ENCODE results near the gene AKR1D1.

Gene AKR1D1

GRCh38 chr7:138115047-138115446, 38.8 kb downstream of the AKR1D1 start:
- CTCF ChIA-PET: interaction anchor here (1.1 kb wide), 1 partner anchor 47 kb away, joined by 3 read pairs; no protein-coding TSS in a partner anchor
- POLR2A ChIA-PET: no interaction called here
- TF ChIP-seq ELK4 (IDR thresholded peaks at IDR 0.05; ENCODE audit: borderline replicate concordance, low read depth, low read length): no peak
- TF ChIP-seq ZNF214 (tag by site-specific recombination; IDR thresholded peaks at IDR 0.05; ENCODE audit: borderline replicate concordance): no peak
- no peak for TF ChIP-seq ZNF677 (tag by site-specific recombination; IDR thresholded peaks at IDR 0.05)
- no peak for TF ChIP-seq ZBTB10 (tag by site-specific recombination; IDR thresholded peaks at IDR 0.05)
- TF ChIP-seq ZSCAN30 (tag by site-specific recombination; IDR thresholded peaks at IDR 0.05): no peak
- TF ChIP-seq, protein P1, sequence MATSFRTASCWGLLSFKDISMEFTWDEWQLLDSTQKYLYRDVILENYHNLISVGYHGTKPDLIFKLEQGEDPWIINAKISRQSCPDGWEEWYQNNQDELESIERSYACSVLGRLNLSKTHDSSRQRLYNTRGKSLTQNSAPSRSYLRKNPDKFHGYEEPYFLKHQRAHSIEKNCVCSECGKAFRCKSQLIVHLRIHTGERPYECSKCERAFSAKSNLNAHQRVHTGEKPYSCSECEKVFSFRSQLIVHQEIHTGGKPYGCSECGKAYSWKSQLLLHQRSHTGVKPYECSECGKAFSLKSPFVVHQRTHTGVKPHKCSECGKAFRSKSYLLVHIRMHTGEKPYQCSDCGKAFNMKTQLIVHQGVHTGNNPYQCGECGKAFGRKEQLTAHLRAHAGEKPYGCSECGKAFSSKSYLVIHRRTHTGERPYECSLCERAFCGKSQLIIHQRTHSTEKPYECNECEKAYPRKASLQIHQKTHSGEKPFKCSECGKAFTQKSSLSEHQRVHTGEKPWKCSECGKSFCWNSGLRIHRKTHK (tag by site-specific recombination; IDR thresholded peaks at IDR 0.05): no peak
- no peak for TF ChIP-seq SP7 (tag by site-specific recombination; IDR thresholded peaks at IDR 0.05)
- TF ChIP-seq PRDM1 (tag by site-specific recombination; IDR thresholded peaks at IDR 0.05): no peak
- no peak for TF ChIP-seq ZNF155 (tag by site-specific recombination; IDR thresholded peaks at IDR 0.05)
- no peak for TF ChIP-seq ZBTB17 (tag by site-specific recombination; IDR thresholded peaks at IDR 0.05)
- no peak for TF ChIP-seq REPIN1 (tag by site-specific recombination; IDR thresholded peaks at IDR 0.05; ENCODE audit: low read depth)
- no peak for TF ChIP-seq ZNF121 (tag by site-specific recombination; IDR thresholded peaks at IDR 0.05)
- no peak for TF ChIP-seq ZNF302 (tag by site-specific recombination; IDR thresholded peaks at IDR 0.05; ENCODE audit: low read depth)
- TF ChIP-seq, protein P2, sequence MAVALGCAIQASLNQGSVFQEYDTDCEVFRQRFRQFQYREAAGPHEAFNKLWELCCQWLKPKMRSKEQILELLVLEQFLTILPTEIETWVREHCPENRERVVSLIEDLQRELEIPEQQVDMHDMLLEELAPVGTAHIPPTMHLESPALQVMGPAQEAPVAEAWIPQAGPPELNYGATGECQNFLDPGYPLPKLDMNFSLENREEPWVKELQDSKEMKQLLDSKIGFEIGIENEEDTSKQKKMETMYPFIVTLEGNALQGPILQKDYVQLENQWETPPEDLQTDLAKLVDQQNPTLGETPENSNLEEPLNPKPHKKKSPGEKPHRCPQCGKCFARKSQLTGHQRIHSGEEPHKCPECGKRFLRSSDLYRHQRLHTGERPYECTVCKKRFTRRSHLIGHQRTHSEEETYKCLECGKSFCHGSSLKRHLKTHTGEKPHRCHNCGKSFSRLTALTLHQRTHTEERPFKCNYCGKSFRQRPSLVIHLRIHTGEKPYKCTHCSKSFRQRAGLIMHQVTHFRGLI (tag by site-specific recombination; IDR thresholded peaks at IDR 0.05): no peak
- TF ChIP-seq ZNF391 (tag by site-specific recombination; IDR thresholded peaks at IDR 0.05; ENCODE audit: borderline replicate concordance, low read depth): no peak
- TF ChIP-seq ZNF529 (tag by site-specific recombination; IDR thresholded peaks at IDR 0.05; ENCODE audit: insufficient replicate concordance): no peak
- Histone ChIP-seq H3K36me3 (ENCODE audit: control insufficient read depth in 2 of 2, insufficient read depth in 1 of 2, low read length in 2 of 2) (no peaks in the 10 kb centered on the region), H3K4me3 (ENCODE audit: low read depth, low read length) (no peak overlapping the region), H3K27ac (ENCODE audit: extremely low read depth, low read depth, low read length) (no peak overlapping the region), H3K4me1 (ENCODE audit: control insufficient read depth, insufficient read depth, low read length) (no peaks in the 10 kb centered on the region), H3K9me3 (ENCODE audit: control insufficient read depth, insufficient read depth, low read depth, low read length) (no peaks in the 10 kb centered on the region)

GRCh38 chr7:138116141-138116540, 39.9 kb downstream of the AKR1D1 start:
- Histone ChIP-seq H3K4me3 (ENCODE audit: low read depth, low read length) (no peak overlapping the region), H3K27ac (ENCODE audit: extremely low read depth, low read depth, low read length) (no peak overlapping the region), H3K36me3 (ENCODE audit: control insufficient read depth in 2 of 2, insufficient read depth in 1 of 2, low read length in 2 of 2) (no peaks in the 10 kb centered on the region), H3K4me1 (ENCODE audit: control insufficient read depth, insufficient read depth, low read length) (no peaks in the 10 kb centered on the region), H3K9me3 (ENCODE audit: control insufficient read depth, insufficient read depth, low read depth, low read length) (no peaks in the 10 kb centered on the region)
- ChIA-PET POLR2A (no interaction called here), CTCF (no interaction called here)
- TF ChIP-seq ZNF626 (tag by site-specific recombination; IDR thresholded peaks at IDR 0.05): no peak
- no peak for TF ChIP-seq HOXC10 (CRISPR knock-in tag; IDR thresholded peaks at IDR 0.05)
- TF ChIP-seq, protein P3, sequence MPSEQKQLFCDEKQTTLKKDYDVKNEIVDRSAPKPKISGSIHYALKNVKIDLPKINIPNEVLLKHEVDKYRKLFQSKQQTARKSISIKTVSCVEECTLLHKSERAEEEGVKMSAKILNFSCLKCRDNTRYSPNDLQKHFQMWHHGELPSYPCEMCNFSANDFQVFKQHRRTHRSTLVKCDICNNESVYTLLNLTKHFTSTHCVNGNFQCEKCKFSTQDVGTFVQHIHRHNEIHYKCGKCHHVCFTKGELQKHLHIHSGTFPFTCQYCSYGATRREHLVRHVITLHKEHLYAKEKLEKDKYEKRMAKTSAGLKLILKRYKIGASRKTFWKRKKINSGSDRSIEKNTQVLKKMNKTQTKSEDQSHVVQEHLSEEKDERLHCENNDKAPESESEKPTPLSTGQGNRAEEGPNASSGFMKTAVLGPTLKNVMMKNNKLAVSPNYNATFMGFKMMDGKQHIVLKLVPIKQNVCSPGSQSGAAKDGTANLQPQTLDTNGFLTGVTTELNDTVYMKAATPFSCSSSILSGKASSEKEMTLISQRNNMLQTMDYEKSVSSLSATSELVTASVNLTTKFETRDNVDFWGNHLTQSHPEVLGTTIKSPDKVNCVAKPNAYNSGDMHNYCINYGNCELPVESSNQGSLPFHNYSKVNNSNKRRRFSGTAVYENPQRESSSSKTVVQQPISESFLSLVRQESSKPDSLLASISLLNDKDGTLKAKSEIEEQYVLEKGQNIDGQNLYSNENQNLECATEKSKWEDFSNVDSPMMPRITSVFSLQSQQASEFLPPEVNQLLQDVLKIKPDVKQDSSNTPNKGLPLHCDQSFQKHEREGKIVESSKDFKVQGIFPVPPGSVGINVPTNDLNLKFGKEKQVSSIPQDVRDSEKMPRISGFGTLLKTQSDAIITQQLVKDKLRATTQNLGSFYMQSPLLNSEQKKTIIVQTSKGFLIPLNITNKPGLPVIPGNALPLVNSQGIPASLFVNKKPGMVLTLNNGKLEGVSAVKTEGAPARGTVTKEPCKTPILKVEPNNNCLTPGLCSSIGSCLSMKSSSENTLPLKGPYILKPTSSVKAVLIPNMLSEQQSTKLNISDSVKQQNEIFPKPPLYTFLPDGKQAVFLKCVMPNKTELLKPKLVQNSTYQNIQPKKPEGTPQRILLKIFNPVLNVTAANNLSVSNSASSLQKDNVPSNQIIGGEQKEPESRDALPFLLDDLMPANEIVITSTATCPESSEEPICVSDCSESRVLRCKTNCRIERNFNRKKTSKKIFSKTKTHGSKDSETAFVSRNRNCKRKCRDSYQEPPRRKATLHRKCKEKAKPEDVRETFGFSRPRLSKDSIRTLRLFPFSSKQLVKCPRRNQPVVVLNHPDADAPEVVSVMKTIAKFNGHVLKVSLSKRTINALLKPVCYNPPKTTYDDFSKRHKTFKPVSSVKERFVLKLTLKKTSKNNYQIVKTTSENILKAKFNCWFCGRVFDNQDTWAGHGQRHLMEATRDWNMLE (tag by site-specific recombination; conservative IDR thresholded peaks at IDR 0.05; ENCODE audit: low read depth): no peak
- no peak for TF ChIP-seq ZNF274 (IDR thresholded peaks at IDR 0.05; ENCODE audit: low read length)
- TF ChIP-seq ZNF274 (tag by site-specific recombination; IDR thresholded peaks at IDR 0.05; ENCODE audit: borderline replicate concordance): no peak
- no peak for TF ChIP-seq HIC1 (tag by site-specific recombination; IDR thresholded peaks at IDR 0.05)

All from HEK293 (cell line).